HG03095 (cell line): ENCODE measurements around the gene CDPF1.
"Not testable (repeated sequence)": the region's sequence is repeated elsewhere in the genome, so short reads cannot be mapped to it uniquely, and the experiment has no call there.

Experiments used
- ATAC-seq: cut with Tn5 transposase; IDR thresholded peaks from one replicate; pipeline ENCODE4 v1.9.1; 2021; ENCODE audit warnings: moderate library complexity; ENCODE audit not compliant: unreplicated experiment

Gene CDPF1

DNA sequence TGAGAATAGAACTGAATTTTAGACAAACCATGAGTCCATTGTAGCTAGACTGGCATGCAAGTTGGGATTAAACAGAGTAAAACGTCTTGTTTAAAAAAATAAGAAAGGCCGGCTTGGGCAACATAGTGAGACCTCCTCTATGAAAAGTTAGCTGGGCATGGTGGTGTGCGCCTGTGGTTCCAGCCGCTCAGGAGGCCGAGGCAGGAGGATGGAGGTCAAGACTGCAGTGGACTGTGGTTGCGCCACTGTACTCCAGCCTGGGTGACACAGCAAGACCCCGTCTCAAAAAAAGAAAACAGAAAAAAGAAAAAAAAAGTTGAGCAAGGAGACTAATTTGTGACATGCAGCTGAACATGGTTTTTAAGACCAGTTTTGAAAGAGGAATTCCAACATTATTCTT, 23.5 kb downstream of the CDPF1 start:
- no peak for ATAC-seq

DNA sequence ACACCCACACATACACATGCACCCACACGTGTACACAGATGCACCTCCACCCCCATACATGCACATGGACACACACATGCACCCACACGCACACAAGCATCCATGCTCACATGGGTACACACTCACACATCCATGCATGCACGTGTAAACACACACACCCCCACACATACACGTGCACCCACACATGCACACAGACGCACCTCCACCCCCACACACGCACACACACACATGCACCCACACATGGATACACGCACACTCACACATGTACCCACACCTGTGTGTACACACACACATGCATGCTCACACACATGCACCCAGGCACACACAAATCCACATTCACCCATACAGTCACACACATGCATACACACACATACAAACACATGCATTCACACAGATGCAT, 24.5 kb downstream of the CDPF1 start:
- no peak for ATAC-seq

DNA sequence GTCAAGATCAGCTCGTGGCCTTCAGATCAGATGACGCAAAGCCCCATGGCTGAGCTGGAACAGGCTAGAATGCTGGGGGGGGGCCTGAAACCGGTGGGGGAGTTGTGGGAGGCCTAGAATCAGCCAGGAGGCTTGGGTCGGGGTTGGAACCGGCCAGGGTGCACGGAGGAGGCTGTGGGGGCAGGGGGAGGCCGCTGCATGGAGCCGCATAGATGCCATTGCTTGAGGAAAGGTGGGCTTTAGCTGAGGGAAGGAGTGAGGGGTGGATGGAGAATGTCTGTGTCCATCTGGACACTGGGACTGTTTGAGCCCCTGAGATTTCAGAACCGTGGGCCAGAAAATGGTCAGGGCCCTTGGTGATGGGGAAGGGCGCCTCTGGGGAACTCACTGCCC, 25.2 kb downstream of the CDPF1 start:
- no peak for ATAC-seq

- no peak for ATAC-seq
These were observed 25.8 kb downstream of the CDPF1 start for GRCh38 chr22:46224044-46224897.

DNA sequence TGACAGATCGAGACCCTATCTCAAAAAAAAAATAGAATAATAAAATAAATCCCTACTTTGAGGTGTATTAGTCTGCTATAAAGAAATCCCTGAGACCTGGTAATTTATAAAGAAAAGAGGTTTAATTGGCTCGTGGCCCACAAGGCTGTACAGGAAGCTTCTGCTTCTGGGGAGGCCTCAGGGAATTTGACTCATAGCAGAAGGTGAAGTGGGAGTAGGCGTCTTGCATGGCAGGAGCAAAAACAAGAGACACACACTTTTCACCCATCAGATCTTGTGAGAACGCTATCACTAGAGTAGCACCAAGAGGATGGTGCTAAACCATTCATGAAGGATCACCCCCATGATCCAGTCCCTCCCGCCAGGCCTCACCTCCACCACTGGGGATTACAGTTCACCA, 29.2 kb downstream of the CDPF1 start:
- no peak for ATAC-seq

DNA sequence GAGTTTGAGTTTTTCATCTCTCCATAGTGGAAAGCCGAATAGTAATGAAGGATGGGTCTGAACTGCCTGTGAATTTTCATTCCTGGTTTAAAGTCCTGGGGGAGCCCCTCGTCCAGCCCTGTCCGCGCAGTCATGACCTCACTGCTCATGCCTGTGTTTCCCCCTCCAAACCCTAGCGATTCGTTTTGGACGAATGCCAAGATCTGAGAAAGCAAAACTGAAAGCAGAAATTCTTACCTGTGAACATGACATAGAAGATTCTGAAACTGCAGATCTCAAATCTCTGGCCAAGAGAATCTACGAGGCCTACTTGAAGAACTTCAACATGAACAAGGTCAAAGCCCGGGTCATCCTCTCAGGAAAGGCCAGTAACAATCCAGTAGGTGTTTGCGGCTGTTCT, 30.5 kb downstream of the CDPF1 start:
- no peak for ATAC-seq

DNA sequence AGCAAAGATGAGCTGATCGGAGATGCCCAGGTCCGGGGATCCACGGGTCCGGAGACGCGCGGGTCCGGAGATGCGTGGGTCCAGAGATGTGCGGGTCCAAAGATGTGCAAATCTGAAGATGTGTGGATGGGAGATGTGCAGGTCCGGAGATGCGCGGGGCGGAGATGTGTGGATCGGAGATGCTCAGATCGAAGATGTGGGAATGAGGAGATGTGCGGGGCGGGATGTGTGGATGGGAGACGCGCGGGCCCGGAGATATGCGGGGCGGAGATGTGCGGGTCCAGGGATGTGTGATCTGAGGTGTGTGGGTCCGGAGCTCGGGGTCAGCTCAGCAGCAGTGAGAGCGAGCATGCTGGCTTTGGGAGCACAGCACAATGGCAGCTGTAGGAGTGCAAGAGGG, 35.5 kb downstream of the CDPF1 start:
- ATAC-seq, result no peak

DNA sequence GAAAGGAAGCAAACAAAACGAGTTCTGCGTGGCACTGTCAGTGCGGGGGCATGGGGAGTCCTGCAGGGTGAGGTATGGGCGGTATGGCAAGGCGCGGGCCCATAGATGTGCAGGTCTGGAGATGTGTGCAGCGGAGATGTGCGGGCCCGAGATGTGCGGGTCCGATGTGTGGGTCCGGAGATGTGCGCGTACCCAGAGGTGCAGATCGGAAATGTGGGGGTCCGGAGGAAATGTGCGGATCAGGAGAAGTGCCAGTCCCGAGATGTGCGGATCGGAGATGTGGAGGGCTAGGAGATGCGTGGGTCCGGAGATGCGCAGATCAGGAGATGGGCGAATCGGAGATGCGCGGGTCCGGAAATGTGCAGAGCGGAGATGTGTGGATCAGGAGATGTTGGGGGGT, 35.9 kb downstream of the CDPF1 start:
- no peak for ATAC-seq

DNA sequence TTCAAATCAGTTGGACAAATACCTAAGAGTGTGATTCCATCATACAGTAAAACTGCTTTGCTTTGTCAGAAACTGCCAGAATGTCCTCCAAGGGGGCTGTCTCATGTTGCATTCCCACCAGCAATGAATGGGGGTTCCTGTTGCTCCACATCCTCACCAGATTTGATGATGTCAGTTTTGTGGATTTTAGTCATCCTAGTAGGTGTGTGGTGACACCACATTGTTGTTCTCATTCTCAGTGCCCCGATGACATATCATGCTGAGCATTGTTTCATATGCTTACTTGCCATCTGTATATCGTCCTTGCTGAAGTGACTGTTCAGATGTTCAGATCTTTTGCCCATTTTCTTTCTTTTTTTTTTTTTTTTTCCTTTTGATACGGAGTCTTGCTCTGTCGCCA, 37.0 kb downstream of the CDPF1 start:
- no peak for ATAC-seq

DNA sequence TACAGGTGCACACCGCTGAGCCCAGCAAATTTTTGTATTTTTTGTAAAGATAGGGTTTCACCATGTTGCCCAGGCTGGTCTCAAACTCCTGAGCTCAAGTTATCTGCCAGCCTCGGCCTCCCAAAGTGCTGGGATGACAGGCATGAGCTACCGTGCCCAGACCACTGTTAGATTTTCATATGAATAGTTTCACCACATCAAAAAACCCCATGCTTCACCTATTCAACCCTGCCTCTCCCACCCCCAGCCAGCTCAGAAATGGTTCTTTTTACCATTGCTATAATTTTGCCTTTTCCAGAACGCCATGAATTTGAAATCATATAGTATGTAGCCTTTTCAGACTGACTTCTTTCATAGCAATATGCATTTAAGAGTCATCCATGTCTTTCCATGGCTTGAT, 37.9 kb downstream of the CDPF1 start:
- ATAC-seq, result no peak

- no peak for ATAC-seq
These were observed 40.8 kb downstream of the CDPF1 start for GRCh38 chr22:46209262-46209661.

- ATAC-seq, result no peak
These were observed 46.5 kb downstream of the CDPF1 start for GRCh38 chr22:46203601-46203980.

GRCh38 chr22:46202897-46203600, 47.0 kb downstream of the CDPF1 start:
- no peak for ATAC-seq

- no peak for ATAC-seq
These were observed 48.9 kb downstream of the CDPF1 start for GRCh38 chr22:46201059-46201757.

GRCh38 chr22:46198806-46199205, 51.3 kb downstream of the CDPF1 start:
- not testable (repeated sequence) for ATAC-seq

- no peak for ATAC-seq
These were observed 51.8 kb downstream of the CDPF1 start for GRCh38 chr22:46198274-46198673.

DNA sequence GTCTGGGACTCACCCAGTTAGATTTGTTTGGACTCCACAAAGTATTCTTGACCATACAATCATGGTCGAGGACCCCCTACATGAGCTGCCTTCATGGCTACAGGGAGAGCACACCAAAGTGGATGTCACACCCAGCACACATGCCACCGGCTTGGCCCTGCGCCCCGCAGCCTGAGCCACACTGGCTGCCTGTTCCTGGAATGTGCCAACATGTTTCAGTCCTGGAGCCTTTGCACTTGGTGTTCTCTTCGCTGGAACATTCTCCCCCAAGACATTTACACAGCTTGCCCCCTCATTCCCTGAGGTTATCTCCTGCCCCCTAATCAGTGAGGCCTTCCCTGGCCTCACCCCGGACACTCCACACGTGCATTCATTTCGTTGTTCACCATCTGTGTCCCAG, 53.8 kb downstream of the CDPF1 start:
- ATAC-seq, result no peak

DNA sequence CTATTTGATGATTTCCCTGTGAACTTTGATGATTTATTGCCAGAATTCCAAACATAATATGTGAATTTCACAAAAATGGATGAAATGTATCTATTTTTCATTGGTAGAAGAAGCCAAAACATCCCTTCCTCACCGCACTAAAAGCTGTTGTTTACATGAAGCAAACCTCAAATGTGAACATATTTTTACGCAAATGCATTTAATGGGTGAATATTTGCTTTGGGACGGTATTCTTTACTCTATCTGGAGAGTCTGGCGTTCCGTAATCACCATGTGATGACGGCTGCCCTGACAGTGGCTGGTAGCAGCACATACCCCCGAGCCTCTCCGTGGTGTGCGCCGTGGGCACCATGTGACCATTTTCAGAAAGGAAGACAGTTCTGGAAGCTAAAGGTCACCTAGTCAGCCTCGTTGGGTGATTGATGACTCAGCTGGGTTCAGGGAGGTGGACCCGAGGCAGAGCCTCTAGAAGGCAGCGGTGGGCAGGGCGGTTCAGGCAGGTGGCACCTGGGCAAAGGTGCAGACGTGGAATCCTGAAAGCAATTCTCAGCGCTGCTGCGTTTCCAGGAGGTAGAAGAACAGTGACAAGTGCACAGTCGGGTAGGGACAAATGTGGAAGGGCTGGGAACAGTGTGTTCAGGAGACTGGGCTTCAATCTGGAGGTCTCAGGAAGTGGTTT, 54.5 kb downstream of the CDPF1 start:
- no peak for ATAC-seq
